Adrenal gland (tissue), 12 donors: Measurements from ENCODE around the gene NETO2. TPM values are rescaled to one million over a fixed set of nuclear protein-coding genes. Genes with fewer than 3 reads are reported as not detected.
"Not testable (repeated sequence)": the region's sequence is repeated elsewhere in the genome, so short reads cannot be mapped to it uniquely, and the experiment has no call there.

Source experiments
- DNase-seq, 7 donors: peaks; one replicate each; pipeline ENCODE4 v3.0.0-alpha.2; 2019 to 2020
- H3K27ac ChIP-seq, 5 donors: fragments of 200-600 bp; sonication (generic) in 4 of 5; 1 replicate in 3 of 5; 2 replicates in 2 of 5; pipeline versions ENCODE4 v1.5.1 to v1.8.0; 2016 to 2020; ENCODE audit warnings: mild to moderate bottlenecking in 1 of 5
- H3K27me3 ChIP-seq: fragments of 200-600 bp; 2 replicates; pipeline ENCODE4 v1.8.0; 2021
- H3K36me3 ChIP-seq, 2 donors: fragments of 200-600 bp; replicated peaks in 1 of 2; 1 replicate in 1 of 2; 2 replicates in 1 of 2; pipeline versions ENCODE4 v1.5.1 to v1.8.0; 2018 to 2022
- H3K4me1 ChIP-seq, 2 donors: fragments of 200-600 bp; replicated peaks in 1 of 2; 1 replicate in 1 of 2; 2 replicates in 1 of 2; pipeline versions ENCODE4 v1.5.1 to v1.8.0; 2018 to 2021
- H3K4me3 ChIP-seq, 4 donors: fragments of 200-600 bp; sonication (generic) in 3 of 4; one replicate each; pipeline ENCODE4 v1.5.1; 2016 to 2018
- H3K9me3 ChIP-seq, 3 donors: fragments of 200-600 bp; sonication (generic) in 1 of 3; replicated peaks in 1 of 3; 1 replicate in 2 of 3; 2 replicates in 1 of 3; pipeline versions ENCODE4 v1.5.1 to v1.8.0; 2016 to 2021
- POLR2A ChIP-seq, 2 donors: fragments of 450-650 bp; IDR thresholded peaks; one replicate each; pipeline ENCODE4 v1.6.1; 2017; ENCODE audit warnings: antibody characterized with exemption in 2 of 2, mild to moderate bottlenecking in 2 of 2, moderate library complexity in 1 of 2
- WGBS, 4 donors: extraction: QIAGEN DNeasy Blood & Tissue Kit in 2 of 4; methylation state at CpG; one replicate each; pipeline versions ENCODE4 v1.1.5 to v1.1.7; 2013 to 2017; 5-methylcytosine and 5-hydroxymethylcytosine counted together
- intact Hi-C, 2 donors: fragments of 100-400 bp; cut with DNase I; formaldehyde crosslinking; loops; one replicate each; pipeline versions ENCODE4 v1.14.1 to v1.15.0; 2022 to 2023
- polyA plus RNA-seq, 3 donors: library from polyadenylated mRNA; stranded (reverse); fragments of 200-250 nt in 2 of 3; fragments of 350-450 nt in 1 of 3; fragmentation: Illumina TruSeq in 1 of 3; extraction: RNeasy Lipid Tissue Mini Kit (QIAGEN cat#74804) in 1 of 3; gene quantifications; one replicate each; pipeline ENCODE4 v1.2.3, GENCODE V29; 2013 to 2014
- total RNA-seq, 9 donors: library from RNA; depleted of rRNA in 4 of 9; stranded (reverse); fragments of >200 nt in 4 of 9; fragments of 120-200 nt in 1 of 9; fragmentation: NEBNext Ultra II Directional in 1 of 9; extraction: Animal tissue kit (Norgen Biotek cat#: 25700) in 1 of 9; gene quantifications; one replicate each; pipeline versions ENCODE4 v1.1.0 to v1.2.4, GENCODE V29; 2013 to 2023
- TF ChIP-seq, protein P1 (sequence below), 6 experiments: fragments of 450-650 bp in 4 of 6; fragments of 200-600 bp in 2 of 6; sonication (generic) in 1 of 6; IDR thresholded peaks; 1 replicate in 5 of 6; 2 replicates in 1 of 6; pipeline versions ENCODE4 v1.5.1 to v1.8.0; 2016 to 2021; ENCODE audit warnings: antibody characterized with exemption in 6 of 6, mild to moderate bottlenecking in 2 of 6, moderate library complexity in 1 of 6
- donor health status: healthy with polysubstance abuse.
- donor health status: Bipolar disorder and iron deficiency.
- donor health status: DM: yes; HTN: yes; CAD: no.
- donor health status: DM: no; HTN: no; CAD: no.
- donor health status: DM: no; HTN: no; CAD: no.
- donor health status: DM: yes; HTN: yes; CAD: no.

Gene NETO2
- total and polyA plus RNA-seq, 12 donors, result 1.9 to 46.3 (median 9.8) TPM

DNA sequence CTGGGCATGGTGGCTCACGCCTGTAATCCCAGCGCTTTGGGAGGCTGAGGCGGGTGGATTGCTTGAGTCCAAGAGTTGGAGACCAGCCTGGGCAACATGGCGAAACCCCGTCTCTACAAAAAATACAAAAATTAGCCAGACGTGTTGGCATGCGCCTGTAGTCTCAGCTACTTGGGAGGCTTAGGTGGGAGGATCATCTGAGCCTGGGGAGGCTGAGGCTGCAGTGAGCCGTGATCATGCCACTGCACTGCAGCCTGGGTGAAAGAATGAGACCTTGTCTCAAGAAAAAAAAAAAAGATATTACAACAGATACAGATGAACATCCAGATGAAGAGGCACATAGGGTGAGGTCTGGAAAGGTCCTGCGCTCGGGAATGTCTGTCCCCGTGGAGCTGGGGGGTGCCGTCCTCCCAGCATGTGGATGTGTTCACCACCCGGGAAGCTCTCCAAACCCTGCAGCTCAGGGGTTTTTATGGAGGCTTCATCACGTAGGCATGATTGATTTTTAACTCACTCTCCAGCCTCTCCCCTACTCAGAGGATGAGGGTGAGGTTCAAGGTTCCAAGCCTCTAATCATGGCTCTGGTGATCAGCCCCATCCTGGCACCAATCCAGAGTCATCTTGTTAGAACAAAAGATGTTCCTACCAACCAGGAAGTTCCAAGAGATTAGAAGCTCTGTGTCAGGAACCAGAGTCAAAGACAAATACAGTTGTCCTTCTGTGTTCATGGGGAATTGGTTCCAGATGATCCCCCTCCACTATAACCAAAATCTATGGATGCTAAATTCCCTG lies 85.3 kb downstream of the NETO2 start:
- TF ChIP-seq, protein P1, sequence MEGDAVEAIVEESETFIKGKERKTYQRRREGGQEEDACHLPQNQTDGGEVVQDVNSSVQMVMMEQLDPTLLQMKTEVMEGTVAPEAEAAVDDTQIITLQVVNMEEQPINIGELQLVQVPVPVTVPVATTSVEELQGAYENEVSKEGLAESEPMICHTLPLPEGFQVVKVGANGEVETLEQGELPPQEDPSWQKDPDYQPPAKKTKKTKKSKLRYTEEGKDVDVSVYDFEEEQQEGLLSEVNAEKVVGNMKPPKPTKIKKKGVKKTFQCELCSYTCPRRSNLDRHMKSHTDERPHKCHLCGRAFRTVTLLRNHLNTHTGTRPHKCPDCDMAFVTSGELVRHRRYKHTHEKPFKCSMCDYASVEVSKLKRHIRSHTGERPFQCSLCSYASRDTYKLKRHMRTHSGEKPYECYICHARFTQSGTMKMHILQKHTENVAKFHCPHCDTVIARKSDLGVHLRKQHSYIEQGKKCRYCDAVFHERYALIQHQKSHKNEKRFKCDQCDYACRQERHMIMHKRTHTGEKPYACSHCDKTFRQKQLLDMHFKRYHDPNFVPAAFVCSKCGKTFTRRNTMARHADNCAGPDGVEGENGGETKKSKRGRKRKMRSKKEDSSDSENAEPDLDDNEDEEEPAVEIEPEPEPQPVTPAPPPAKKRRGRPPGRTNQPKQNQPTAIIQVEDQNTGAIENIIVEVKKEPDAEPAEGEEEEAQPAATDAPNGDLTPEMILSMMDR (IDR thresholded peaks at IDR 0.05), result no peak
- TF ChIP-seq POLR2A (IDR thresholded peaks at IDR 0.05), result no peak
- Histone ChIP-seq H3K9me3 (no peaks in the 10 kb centered on the region), H3K4me3 (no peak overlapping the region), H3K36me3 (no peaks in the 10 kb centered on the region), H3K4me1 (no peaks in the 10 kb centered on the region), H3K27me3 (no peaks in the 10 kb centered on the region), H3K27ac (no peak overlapping the region)
- 65 to 71% (median 68%) methylated on average over 14 of the region's 14 CpGs for WGBS, 4 donors
- DNase-seq, result peak in 6 of 7 donors; percentile 37 to 65 (median 50)
- intact Hi-C loops, result no loop called here

DNA sequence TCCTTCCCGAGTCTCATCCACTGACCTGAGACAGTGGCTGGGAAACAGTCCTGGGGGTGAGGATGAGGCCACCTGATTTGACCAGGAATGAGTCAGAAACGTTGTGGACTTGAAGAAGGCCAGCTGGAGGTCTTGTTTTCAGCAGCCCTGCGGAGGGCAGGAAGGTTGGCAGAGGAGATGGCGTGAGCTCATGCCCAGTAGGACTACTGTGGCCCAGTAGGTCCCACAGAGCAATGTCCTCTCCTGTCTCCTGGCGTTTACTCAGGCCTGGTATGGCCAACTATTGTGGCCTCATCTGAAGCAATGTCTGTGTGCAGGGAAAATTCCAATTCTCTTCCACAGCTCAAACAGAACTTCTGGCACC lies 86.1 kb downstream of the NETO2 start:
- intact Hi-C loops, result no loop called here
- Histone ChIP-seq H3K36me3 (no peaks in the 10 kb centered on the region), H3K27me3 (no peaks in the 10 kb centered on the region), H3K4me3 (no peak overlapping the region), H3K4me1 (no peaks in the 10 kb centered on the region), H3K27ac (no peak overlapping the region), H3K9me3 (no peaks in the 10 kb centered on the region)
- WGBS, 4 donors, result 60 to 88% (median 71%) methylated on average over 4 to 5 of the region's 5 CpGs
- TF ChIP-seq, protein P1 (IDR thresholded peaks at IDR 0.05), result no peak
- TF ChIP-seq POLR2A (IDR thresholded peaks at IDR 0.05), result no peak
- DNase-seq, result no peak

DNA sequence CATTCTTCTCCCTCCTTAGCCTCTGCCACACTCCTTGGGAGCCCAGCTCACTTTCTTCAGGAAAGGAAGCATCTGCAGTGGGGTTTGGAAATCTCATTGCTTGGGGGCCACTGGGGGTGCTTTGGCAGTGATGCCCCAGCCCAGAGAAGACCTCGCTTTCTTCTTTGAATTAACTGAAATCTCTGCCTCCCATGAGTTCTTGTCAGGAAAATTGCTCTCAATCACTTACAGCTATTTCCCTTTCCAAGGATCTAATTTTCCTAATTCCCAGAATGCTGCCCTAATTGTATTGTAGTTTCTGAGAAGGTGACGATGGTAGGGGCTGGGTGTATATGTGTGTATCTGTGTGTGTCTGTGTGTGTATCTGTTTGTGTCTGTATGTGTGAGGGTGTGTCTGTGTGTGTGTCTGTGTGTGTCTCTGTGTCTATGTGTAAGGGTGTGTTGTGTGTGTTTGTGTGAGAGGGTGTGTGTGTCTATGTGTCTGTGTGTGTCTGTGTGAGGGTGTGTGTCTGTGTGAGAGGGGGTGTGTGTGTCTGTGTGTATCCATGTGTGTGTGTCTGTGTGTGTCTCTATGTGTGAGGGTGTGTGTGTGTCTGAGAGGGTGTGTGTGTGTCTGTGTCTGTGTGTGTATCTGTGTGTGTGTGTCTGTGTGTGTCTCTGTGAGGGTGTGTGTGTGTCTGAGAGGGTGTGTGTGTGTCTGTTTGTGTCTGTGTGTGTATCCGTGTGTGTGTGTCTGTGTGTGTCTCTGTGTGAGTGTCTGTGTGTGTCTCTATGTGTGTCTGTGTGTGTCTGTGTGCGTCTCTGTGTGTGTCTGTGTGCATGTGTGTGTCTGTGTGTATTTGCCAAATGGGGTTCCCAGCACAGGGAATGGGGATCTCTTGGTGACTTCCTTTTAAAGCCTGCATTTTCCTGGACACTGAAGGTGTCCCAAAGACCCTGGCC lies 86.8 kb downstream of the NETO2 start:
- no peaks in the 10 kb centered on the region for H3K36me3 ChIP-seq
- intact Hi-C loops, result no loop called here
- no peaks in the 10 kb centered on the region for H3K27me3 ChIP-seq
- no peaks in the 10 kb centered on the region for H3K4me1 ChIP-seq
- 86 to 91% (median 88%) methylated on average over 3 to 4 of the region's 4 CpGs for WGBS, 4 donors
- no peak for DNase-seq
- no peak for TF ChIP-seq POLR2A (IDR thresholded peaks at IDR 0.05)
- TF ChIP-seq, protein P1 (IDR thresholded peaks at IDR 0.05), result no peak
- H3K27ac ChIP-seq, result no peak overlapping the region
- H3K4me3 ChIP-seq, result no peak overlapping the region
- no peaks in the 10 kb centered on the region for H3K9me3 ChIP-seq

DNA sequence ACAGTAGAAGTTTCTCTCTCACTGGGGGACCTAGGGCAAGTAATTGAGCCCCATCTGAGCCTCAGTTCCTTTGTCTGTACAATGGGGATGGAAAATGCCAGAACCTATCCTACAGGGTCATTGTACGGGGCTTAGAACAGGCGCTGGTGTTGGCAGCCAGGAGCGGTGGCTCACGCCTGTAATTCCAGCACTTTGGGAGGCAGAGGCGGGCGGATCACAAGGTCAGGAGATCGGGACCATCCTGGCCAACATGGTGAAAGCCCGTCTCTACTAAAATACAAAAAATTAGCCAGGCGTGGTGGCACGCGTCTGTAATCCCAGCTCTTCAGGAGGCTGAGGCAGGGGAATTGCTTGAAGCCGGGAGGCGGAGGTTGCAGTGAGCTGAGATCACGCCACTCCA lies 87.7 kb downstream of the NETO2 start:
- WGBS, 4 donors, result 86 to 98% (median 92%) methylated on average over 8 to 14 of the region's 14 CpGs
- H3K27ac ChIP-seq, intact Hi-C loops, H3K9me3 ChIP-seq, DNase-seq, H3K36me3 ChIP-seq, H3K4me3 ChIP-seq, H3K4me1 ChIP-seq, H3K27me3 ChIP-seq: not testable (repeated sequence)
